Left renal pelvis (tissue), 4 donors: ENCODE data around the gene SLC16A8. TPM values are rescaled to one million over a fixed set of nuclear protein-coding genes. Genes with fewer than 3 reads are reported as not detected.
"Not testable (repeated sequence)": the region's sequence is repeated elsewhere in the genome, so short reads cannot be mapped to it uniquely, and the experiment has no call there.

Experiments used
- DNase-seq, 4 donors: peaks; one replicate each; pipeline ENCODE4 v3.0.0-alpha.2; 2013; ENCODE audit warnings: low read depth in 4 of 4, low spot score in 3 of 4
- polyA plus RNA-seq, 4 donors: library from polyadenylated mRNA; unstranded; fragments of 120-200 nt; gene quantifications; one replicate each; pipeline ENCODE4 v1.2.1, GENCODE V29; 2013; ENCODE audit not compliant: insufficient read length in 4 of 4

The SLC16A8 gene
- 1 to 10 TPM; 1.2 to 2.4 (median 2.3) TPM for polyA plus RNA-seq

- no peak for DNase-seq
These were observed at the start of gene SLC16A8 for GRCh38 chr22:38083931-38084631. Gene SLC16A8, minus strand, starts transcription at chr22:38084184. Its CDS starts 1,311 bp downstream, at chr22:38082873.

- DNase-seq = no peak
These were observed 49.3 kb upstream of the SLC16A8 start for GRCh38 chr22:38133331-38133730.

- DNase-seq = no peak
These were observed 48.8 kb upstream of the SLC16A8 start for GRCh38 chr22:38132794-38133193.

- no peak for DNase-seq
These were observed 48.2 kb upstream of the SLC16A8 start for GRCh38 chr22:38132136-38132535.

- no peak for DNase-seq
These were observed 47.4 kb upstream of the SLC16A8 start for GRCh38 chr22:38131399-38131798.

GRCh38 chr22:38129856-38130255 lies 45.9 kb upstream of the SLC16A8 start:
- no peak for DNase-seq

GRCh38 chr22:38129021-38129420 lies 45.0 kb upstream of the SLC16A8 start:
- DNase-seq = no peak

- DNase-seq = no peak
These were observed 43.9 kb upstream of the SLC16A8 start for GRCh38 chr22:38127869-38128268.

GRCh38 chr22:38126928-38127668 lies 43.1 kb upstream of the SLC16A8 start:
- no peak for DNase-seq

- DNase-seq = no peak
These were observed 41.8 kb upstream of the SLC16A8 start for GRCh38 chr22:38125751-38126201.

GRCh38 chr22:38125038-38125610 lies 41.1 kb upstream of the SLC16A8 start:
- DNase-seq = no peak

GRCh38 chr22:38124236-38124974 lies 40.4 kb upstream of the SLC16A8 start:
- no peak for DNase-seq

GRCh38 chr22:38122616-38123015 lies 38.6 kb upstream of the SLC16A8 start:
- no peak for DNase-seq

GRCh38 chr22:38120359-38121110 lies 36.6 kb upstream of the SLC16A8 start:
- no peak for DNase-seq

GRCh38 chr22:38118747-38119146 lies 34.8 kb upstream of the SLC16A8 start:
- not testable (repeated sequence) for DNase-seq

- no peak for DNase-seq
These were observed 34.2 kb upstream of the SLC16A8 start for GRCh38 chr22:38118182-38118581.

- not testable (repeated sequence) for DNase-seq
These were observed 33.6 kb upstream of the SLC16A8 start for GRCh38 chr22:38117556-38117955.

- DNase-seq = no peak
These were observed 31.6 kb upstream of the SLC16A8 start for GRCh38 chr22:38115423-38116205.
